ENCODE results near the gene AMER1. TPM values are rescaled to one million over a fixed set of nuclear protein-coding genes. Genes with fewer than 3 reads are reported as not detected.
A peak's percentile ranks its signal among the peaks of the same experiment; 100 is the strongest.
"Not testable (repeated sequence)": the region's sequence is repeated elsewhere in the genome, so short reads cannot be mapped to it uniquely, and the experiment has no call there.

AMER1 gene
- 1.6 and 1.8 TPM in 2 replicates for total RNA-seq (2014; rRNA removed; shearing (Covaris generic))
- 2.1 and 2.4 TPM in 2 replicates for polyA plus RNA-seq (2015; cell fraction: cytosol; rRNA removed)
- polyA plus RNA-seq (2015; cell fraction: nucleus; rRNA removed) = 5.9 and 6.5 TPM in 2 replicates

GRCh38 chrX:64205441-64205734 is at the start of gene AMER1:
AMER1 (minus strand) TSS chrX:64205708; CDS start chrX:64193286, 12,422 bp downstream.
- in situ Hi-C loops (cut with HindIII; ENCODE audit: low pct_unique_long_range_greater_than_20kb, low sequenced_read_pairs) = no loop called here
- DNase-seq (ENCODE audit: low read depth, low spot score) = no peak

- no peak for DNase-seq (ENCODE audit: low read depth, low spot score)
- in situ Hi-C loops (cut with HindIII; ENCODE audit: low pct_unique_long_range_greater_than_20kb, low sequenced_read_pairs) = no loop called here
Measured at GRCh38 chrX:64230123-64230970, 24.8 kb upstream of the AMER1 start, which contains the start of gene ASB12. ASB12 (minus strand) TSS chrX:64230607; CDS start chrX:64225650, 4,957 bp downstream.

- in situ Hi-C loops (cut with HindIII; ENCODE audit: low pct_unique_long_range_greater_than_20kb, low sequenced_read_pairs) = no loop called here
- no peak for DNase-seq (ENCODE audit: low read depth, low spot score)
Measured at GRCh38 chrX:64229154-64229553, 23.6 kb upstream of the AMER1 start.

- no peak for DNase-seq (ENCODE audit: low read depth, low spot score)
- in situ Hi-C loops (cut with HindIII; ENCODE audit: low pct_unique_long_range_greater_than_20kb, low sequenced_read_pairs) = no loop called here
Measured at GRCh38 chrX:64218023-64218422, 12.5 kb upstream of the AMER1 start.

GRCh38 chrX:64213989-64214388 is 8.5 kb upstream of the AMER1 start:
- peak; percentile 53 for DNase-seq (ENCODE audit: low read depth, low spot score)
- in situ Hi-C loops (cut with HindIII; ENCODE audit: low pct_unique_long_range_greater_than_20kb, low sequenced_read_pairs) = not testable (repeated sequence)

- in situ Hi-C loops (cut with HindIII; ENCODE audit: low pct_unique_long_range_greater_than_20kb, low sequenced_read_pairs) = no loop called here
Measured at GRCh38 chrX:64206556-64207162, 1.2 kb upstream of the AMER1 start.

GRCh38 chrX:64205735-64206501 is 410 bp upstream of the AMER1 start:
- in situ Hi-C loops (cut with HindIII; ENCODE audit: low pct_unique_long_range_greater_than_20kb, low sequenced_read_pairs) = no loop called here
- DNase-seq (ENCODE audit: low read depth, low spot score) = peak; percentile 90

More at GRCh38 chrX:64206556-64207162, 1.2 kb upstream of the AMER1 start:
- DNase-seq (ENCODE audit: low read depth, low spot score) = no peak

- peak; percentile 6 for DNase-seq (ENCODE audit: low read depth, low spot score)
- in situ Hi-C loops (cut with HindIII; ENCODE audit: low pct_unique_long_range_greater_than_20kb, low sequenced_read_pairs) = no loop called here
Measured at GRCh38 chrX:64204701-64205440, 637 bp downstream of the AMER1 start.

- in situ Hi-C loops (cut with HindIII; ENCODE audit: low pct_unique_long_range_greater_than_20kb, low sequenced_read_pairs) = no loop called here
- DNase-seq (ENCODE audit: low read depth, low spot score) = no peak
Measured at GRCh38 chrX:64204252-64204651, 1.3 kb downstream of the AMER1 start.

- in situ Hi-C loops (cut with HindIII; ENCODE audit: low pct_unique_long_range_greater_than_20kb, low sequenced_read_pairs) = no loop called here
- DNase-seq (ENCODE audit: low read depth, low spot score) = no peak
Measured at GRCh38 chrX:64202808-64203325, 2.6 kb downstream of the AMER1 start.

GRCh38 chrX:64198036-64198435 is 7.5 kb downstream of the AMER1 start:
- in situ Hi-C loops (cut with HindIII; ENCODE audit: low pct_unique_long_range_greater_than_20kb, low sequenced_read_pairs) = no loop called here
- no peak for DNase-seq (ENCODE audit: low read depth, low spot score)

GRCh38 chrX:64196606-64197005 is 8.9 kb downstream of the AMER1 start:
- in situ Hi-C loops (cut with HindIII; ENCODE audit: low pct_unique_long_range_greater_than_20kb, low sequenced_read_pairs) = no loop called here

GRCh38 chrX:64195862-64196261 is 9.6 kb downstream of the AMER1 start:
- no peak for DNase-seq (ENCODE audit: low read depth, low spot score)
- in situ Hi-C loops (cut with HindIII; ENCODE audit: low pct_unique_long_range_greater_than_20kb, low sequenced_read_pairs) = no loop called here

More at GRCh38 chrX:64196606-64197005, 8.9 kb downstream of the AMER1 start:
- no peak for DNase-seq (ENCODE audit: low read depth, low spot score)

- no peak for DNase-seq (ENCODE audit: low read depth, low spot score)
- in situ Hi-C loops (cut with HindIII; ENCODE audit: low pct_unique_long_range_greater_than_20kb, low sequenced_read_pairs) = no loop called here
Measured at GRCh38 chrX:64192673-64193072, 12.8 kb downstream of the AMER1 start.

GRCh38 chrX:64192040-64192439 is 13.5 kb downstream of the AMER1 start:
- DNase-seq (ENCODE audit: low read depth, low spot score) = no peak
- in situ Hi-C loops (cut with HindIII; ENCODE audit: low pct_unique_long_range_greater_than_20kb, low sequenced_read_pairs) = no loop called here

- DNase-seq (ENCODE audit: low read depth, low spot score) = no peak
- in situ Hi-C loops (cut with HindIII; ENCODE audit: low pct_unique_long_range_greater_than_20kb, low sequenced_read_pairs) = no loop called here
Measured at GRCh38 chrX:64191281-64192010, 14.1 kb downstream of the AMER1 start.
